NCI-H128 (cell line): ENCODE data around the gene RALGPS2.
"Not testable (repeated sequence)": the region's sequence is repeated elsewhere in the genome, so short reads cannot be mapped to it uniquely, and the experiment has no call there.

Source experiments
- DNase-seq: peaks from one replicate; lab custom pipeline; 2025; ENCODE audit not compliant: unreplicated experiment; lab: John Stamatoyannopoulos, UW

Gene RALGPS2

DNA sequence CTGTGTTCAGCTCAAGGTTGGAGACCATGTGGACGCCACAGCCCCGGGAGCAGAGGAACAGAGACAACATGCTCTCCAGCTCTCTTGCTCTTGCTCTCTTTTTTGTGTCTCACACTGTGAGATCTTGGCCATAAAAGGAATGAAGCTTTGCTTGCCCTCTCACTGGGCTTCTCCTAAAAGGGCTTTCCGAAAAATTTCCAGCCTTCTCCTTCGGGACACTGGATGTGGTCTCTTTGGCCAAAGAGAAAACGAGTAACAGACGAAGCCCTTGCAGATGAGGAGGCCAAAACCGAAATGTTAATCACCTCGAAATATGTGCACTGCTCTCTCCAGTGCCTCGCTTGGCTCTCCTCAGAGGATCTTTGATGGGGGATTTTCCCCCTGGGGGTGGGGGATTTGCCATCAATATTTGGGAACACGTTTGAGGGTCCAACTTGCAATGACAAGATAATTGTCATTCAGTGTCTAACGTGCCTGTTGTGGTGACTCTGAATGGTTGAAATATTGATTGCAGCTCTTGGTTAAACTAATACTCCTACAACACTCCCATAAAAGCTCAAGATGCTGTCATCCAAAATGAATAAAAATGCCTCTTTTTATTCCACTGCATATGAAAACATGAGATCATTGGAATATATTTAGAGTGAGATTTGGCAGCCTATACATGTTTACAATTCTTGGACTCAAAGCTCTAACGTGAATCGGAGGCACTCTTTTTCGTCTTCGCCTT lies 214.5 kb downstream of the RALGPS2 start:
- no peak for DNase-seq

DNA sequence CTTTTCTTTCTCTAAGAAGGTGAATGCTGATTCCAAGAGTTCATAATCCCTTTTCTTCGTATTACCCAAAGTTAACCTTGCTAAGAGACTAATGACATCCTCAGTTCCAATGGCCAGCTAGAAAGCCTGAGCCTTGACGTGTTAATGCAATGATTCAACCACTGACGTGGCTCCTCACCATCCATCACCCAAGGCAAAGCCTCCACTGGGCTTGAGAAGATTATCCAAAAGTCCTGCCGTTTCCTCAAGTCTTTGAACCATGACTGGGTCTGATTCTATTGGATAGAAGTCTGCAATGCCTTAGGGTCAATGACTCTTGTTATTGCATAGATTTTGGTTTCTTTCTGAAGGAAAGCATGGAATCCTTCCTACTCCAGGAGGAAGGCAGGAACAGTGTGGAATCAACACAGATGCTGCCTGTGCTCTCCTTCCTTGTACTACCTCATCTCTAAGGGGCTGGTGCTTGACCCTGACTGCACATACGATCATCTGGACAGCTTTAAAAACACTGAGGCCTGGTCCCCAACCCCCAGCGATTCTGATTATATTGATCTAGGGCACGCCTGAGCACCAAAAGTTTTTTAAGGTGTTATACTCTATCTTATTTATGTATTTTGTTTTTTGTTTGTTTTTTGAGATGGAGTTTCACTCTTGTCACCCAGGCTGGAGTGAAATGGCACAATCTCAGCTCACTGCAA lies 215.2 kb downstream of the RALGPS2 start:
- no peak for DNase-seq

DNA sequence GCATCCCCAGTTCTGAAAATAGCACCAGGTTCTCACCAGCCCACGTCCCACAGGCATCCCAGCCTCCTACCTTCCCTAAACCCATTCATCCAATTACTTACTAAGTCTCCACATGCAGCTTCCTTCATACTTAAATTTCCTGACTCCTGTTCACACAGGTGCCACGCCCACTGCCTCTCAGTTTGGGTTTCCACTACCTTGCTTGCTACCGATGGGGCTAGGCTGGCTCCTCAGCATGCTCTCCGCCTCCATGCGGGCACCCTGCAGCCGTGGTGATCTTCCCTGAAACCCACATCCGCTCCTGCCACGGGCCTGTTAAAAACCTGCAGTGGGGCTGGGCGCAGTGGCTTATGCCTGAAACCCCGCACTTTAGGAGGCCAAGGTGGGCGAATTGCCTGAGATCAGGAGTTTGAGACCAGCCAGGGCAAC lies 216.2 kb downstream of the RALGPS2 start:
- no peak for DNase-seq

DNA sequence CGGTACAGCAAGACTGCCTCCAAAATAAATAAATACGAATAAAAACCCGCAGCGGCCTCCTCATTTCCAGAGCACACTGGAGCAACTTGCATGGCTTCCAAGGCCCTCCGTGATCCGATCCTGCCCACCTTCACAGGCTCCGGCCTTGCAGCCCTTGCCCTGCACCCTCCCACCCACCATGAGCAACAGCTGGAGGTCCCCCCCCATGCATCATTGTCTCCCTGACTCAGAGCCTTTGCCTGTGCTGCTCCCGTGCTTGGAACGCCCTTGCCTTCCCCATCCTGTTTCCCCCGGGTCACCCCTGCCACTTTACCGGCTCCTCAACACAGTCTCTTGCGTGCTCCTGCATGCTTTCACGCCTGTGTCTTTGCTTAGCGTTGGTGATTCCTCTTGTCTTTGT lies 216.8 kb downstream of the RALGPS2 start:
- DNase-seq: no peak

DNA sequence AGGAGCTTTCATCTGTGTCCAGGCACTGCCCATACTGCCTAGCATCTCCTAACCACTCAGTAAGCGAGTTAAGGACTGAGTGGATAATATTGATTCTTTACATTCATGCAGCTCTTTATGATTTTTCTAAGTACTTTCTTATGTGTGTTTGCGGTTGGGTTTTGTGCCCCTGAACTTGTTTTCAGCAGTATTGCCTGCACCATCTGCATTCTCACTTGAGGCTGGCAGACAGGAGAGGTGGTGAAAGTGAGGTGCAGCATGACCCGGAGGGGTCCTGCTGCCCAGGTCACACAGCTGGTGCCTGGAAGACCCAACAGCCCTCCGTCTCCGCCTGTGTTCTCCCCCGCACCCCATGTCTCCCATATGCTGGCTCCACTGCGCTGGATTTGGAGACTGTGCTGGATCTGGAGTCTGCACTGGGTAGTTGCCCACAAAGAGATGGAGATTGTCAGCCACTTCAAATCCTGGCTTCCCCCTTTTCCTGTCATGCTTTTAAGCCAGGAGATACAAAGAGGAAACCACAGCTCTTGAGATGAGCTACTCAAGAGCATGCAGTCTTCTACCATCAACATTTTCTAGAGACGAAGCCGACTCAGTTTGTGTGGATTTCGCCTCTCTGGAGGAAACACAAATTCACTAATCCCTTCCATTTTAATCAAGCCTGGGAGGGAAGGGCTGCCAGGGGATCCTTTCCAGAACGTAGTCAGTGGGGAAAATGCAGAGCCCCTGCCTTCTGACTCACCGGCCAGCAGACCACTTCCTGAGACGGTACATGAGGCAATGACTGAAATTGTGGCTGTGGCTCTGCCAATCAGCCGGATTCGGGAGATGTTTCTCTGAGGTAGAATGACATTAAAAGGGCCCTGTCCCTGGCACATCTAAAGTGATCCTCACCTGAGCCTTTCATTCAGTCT lies 217.5 kb downstream of the RALGPS2 start:
- DNase-seq: no peak

DNA sequence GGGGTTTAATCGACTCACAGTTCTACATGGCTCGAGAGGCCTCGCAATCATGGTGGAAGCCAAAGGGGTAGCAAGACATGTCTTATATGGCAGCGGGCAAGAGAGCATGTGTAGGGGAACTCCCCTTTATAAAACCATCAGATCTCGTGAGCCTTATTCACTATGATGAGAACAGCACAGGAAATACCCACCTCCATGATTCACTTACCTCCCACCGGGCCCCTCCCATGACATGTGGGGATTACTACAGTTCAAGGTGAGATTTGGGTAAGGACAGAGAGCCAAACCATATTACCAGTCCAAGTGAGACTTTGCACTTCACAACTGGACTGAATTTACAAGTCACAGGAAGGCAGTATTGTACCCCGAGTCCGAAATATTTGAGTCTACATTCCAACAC lies 219.7 kb downstream of the RALGPS2 start:
- DNase-seq: no peak

DNA sequence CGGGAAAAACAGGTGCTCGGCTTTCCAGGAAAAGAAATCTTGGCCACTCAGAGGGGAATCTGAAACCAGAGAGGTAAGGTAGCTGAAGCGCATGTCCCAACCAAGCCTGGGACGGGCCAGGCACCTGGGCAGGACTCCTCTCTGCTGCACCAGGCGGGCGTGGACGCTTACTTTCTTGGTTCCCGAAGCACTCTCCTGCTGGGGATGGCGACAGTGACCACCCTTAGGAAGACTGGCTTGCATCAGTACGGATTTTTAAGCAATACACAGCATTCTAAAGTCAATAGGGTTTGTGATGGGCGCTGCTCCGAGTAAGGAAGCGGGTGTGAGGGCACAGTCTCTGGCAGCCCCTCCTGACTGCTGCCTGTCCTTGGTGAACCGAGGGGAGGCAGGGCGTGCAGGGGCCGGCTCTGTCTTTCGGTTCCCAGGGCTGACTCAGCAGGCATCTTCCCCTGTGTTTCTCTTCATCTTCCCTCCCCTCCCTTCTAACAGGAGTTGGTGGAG lies 220.8 kb downstream of the RALGPS2 start:
- no peak for DNase-seq

DNA sequence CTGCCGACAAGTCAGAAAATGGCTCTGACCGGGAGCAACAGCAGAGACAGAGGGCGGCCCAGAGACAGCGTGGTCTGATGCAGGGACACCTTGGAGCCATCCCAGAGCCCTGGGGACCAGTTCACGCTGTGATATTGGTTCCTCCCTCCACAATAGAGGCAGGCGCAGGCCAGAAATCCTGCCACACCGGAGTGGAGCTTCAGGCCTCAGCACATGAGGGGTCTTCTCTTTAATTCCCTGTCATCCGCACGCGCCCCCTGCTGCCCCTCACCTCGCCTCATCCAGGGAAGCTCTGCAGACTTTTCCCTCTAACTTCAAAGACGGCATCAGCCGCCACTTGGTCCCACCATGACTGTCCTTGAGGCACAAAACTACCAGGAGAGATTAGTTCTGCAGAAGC lies 221.4 kb downstream of the RALGPS2 start:
- DNase-seq: no peak

DNA sequence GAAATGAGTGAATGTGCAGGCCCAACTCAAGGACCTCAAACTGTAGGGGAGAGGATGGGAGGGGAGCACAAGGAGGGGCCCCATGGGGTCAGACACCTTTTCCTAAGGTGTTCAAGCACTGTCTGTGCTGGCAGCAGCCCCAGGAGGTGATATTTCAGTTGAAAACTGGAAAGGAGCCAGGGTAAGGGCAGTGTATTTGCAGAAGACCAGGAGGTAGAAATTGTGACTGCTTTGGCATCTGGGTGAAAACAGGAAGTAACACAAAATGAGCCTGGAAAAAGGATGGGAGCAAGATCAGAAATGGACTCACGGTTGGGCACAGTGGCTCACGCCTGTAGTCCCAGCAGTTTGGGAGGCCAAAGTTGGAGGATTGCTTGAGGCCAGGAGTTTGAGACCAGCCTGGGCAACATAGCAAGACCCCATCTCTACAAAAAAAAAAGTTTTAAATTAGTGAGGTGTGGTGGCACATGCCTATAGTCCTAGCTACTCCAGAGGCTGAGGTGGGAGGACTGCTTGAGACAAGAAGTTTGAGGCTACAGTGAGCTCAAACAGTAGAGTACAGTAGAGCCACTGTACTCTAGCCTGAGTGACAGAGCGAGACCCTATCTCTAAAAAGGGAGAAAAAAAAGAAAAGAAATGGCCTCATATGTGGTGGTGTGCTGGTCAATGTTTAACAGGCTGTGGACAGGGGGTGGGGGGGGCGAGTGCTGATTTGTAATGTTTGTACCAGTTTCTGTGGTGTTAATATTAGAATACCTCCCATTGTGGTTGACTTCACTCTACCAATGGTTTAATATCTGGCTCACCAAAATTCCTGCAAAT lies 222.0 kb downstream of the RALGPS2 start:
- no peak for DNase-seq

DNA sequence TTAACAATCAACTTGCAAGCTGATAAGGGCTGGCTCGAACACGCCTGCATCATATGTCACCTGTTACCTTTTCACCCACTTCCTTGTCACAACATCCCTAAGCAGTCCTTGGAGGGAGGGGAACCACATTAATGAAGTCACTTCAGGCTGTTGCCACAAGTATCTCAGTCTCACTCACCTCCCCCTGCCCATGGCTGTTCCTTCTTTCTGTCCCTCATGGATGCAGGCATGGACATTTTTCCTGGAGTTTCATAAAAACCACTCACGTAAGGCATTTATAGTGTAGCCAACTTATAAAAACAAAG lies 222.6 kb downstream of the RALGPS2 start:
- DNase-seq: no peak

DNA sequence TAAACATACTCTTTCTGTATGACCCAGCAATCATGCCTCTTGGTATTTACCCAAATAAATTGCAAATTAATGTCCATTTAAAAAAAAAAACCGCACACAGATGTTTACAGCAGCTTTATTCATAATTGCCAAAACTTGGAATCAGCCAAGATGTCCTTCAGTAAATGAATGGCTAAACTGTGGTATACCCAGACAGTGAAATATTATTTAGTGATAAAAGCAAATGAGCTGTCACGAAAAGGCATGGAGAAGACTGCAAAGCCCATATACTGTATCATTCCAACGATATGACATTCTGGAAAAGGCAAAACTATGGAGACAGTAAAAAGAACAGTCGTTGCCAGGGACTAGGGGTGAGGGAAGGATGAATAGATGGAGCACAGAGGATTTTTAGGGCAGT lies 223.6 kb downstream of the RALGPS2 start:
- no peak for DNase-seq

DNA sequence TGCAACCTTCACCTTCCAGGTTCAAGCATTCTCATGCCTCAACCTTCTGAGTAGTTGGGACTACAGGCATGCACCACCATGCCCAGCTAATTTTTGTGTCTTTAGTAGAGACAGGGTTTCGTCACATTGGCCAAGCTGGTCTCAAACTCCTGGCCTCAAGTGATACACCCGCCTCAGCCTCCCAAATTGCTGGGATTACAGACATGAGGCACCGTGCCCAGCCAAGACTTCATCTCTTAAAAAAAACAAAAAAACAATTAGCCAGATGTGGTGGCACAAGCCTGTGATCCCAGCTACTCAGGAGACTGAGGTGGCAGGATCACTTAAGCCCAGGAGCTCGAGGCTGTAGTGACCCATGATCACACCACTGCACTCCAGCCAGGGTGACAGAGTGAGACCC lies 224.8 kb downstream of the RALGPS2 start:
- not testable (repeated sequence) for DNase-seq

DNA sequence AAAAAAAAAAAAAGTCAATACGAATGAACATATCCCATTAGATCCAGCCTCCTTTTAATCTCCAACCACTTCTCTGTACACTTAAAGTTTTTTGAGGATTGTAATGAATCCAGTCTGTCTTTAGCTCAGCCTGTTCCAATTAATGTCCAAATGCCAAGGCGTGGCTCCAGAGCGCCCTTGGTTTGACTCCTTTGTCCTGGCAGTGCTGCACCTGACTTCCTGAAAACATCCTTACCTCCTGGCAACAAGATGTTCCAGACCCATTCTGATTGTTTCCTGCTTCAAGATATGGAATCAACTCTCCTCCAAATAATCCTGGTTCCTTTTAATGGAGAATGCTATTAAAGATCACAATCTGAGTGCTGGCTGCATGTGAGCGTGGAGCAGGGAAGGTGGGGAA lies 226.6 kb downstream of the RALGPS2 start:
- DNase-seq: no peak

DNA sequence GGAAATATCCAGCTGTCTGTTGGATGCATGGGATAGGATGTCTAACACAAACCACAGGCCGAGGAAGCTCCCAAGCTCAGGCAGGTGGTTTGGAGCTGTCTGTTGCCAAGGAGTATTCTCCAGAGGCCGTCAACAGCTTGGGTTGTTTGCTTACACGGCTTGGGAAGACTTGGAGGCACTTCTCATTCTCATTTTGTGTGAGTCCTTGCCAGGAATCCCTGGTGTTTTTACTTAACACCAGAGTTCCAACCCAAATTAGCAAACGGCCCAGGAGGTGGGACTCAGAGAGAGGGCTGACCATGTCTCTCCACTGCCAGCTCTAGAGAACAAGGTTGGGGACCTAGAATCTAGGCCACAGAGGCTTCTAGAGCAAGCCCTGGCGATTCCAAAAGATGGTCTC lies 228.0 kb downstream of the RALGPS2 start:
- no peak for DNase-seq

DNA sequence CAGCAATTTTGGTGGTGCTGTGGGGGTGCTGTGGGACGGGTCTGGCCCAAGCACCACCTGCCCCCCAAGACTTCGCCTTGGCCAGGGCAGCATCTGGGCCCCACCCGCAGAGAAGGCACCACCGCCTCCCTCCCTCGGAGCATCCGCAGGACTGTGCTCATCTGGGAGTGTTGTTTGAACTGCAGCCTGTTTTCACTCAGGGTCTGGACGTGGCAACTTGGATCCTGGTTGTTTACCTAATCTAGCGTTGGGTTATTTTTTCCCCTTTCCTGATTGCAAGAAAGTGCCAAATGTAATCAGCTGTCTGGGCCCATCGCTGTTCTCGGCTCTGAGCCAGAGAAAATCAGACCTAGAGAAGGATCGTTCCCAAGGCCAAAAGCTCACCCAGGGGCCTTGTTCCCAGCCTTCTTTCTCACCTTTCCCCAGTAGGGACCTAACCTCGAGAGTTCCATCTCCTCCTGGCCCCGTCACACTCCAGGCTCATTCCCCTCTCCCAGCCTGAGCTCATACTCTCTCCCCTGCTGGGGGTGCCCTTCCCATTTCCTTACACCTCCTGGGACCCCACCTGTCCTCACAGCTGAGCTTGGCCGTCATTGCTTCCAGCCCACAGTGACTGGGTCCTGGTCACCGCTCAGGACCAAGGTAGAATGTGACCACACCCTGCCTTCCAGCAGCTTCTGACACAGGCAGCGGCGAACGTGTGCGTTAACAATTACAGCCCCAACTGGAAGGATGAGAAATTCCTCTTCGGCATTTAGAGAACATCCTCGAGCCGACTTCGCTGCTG lies 228.7 kb downstream of the RALGPS2 start:
- no peak for DNase-seq

DNA sequence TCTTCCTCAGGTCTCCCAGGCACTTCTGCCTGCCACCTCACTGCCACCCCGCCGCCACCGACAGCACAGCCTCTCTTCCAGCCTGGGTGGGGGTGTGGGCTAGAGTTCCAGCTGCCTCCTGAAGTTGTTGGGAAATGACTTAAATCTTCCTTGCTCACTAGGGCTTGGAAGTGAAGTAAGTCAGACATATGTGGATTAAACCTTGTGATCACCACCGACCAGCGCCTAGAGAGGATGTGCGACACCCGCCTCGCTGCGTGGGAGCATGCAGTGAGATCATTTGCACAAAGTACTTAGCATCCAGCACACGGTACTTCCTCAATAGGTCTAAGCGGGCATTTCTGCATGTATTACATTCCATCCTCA lies 229.3 kb downstream of the RALGPS2 start:
- no peak for DNase-seq

DNA sequence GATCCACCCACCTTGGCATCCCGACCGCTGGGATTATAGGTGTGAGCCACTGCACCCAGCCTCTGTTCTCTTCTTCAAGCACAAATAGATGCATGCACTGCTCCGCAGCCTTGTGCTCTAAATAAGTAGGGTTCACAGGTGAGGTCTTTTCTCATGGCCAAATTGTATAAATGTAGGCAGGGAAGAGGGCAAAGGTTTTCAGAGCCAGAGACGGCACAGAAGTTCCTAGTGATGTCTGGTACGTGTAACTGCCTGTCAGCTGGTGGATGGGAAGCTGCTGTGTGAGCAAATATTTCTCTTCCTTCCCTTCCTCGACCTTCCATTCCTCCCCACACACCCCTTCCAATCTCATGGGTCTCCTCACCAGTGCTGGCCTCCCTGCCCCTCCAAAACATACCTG lies 229.9 kb downstream of the RALGPS2 start:
- DNase-seq: no peak

DNA sequence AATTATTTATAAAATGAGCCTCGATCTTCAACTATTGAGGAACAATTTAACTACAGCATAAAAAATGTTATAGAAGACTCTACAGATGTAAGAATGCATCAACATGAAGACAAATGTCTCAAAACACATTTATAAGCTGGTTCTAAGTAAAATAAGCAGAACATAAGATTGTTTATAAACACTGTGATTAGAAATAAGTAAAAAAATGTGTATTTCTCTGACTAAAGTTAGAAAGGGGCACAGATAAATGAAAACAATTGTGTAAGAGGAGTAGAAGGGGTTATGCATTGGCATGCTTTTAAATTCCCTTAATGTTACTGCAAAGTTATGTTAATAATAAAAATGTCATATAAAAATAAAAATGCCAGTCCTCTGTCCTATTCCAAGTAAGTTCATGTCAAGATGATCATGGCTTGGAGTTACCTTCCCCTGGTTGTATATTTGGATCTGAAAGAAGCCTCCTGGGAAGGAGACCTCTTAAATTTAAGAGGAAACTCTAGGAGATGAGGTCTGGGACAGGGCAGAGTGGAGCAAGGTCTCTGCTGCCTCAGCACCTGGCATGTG lies 230.4 kb downstream of the RALGPS2 start:
- no peak for DNase-seq

DNA sequence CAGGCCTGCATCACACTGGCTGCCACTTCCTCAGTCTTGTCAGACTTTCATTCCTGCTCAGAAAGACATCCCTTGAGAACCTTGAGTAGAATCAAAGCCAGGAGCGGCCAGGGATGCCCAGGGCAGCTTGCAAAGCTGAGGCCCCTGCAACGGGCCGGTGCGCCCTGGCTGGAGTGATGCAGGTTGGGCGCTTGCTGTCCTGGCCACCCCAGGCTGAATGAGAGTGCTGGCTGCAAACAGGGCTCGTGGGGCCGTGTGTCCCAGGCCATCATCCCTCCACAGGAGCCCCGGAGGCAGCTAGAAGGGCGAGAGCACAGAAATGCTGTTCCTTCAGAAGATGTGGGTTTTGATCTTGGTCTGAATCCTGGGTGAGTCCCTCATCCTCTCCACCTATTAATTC lies 233.4 kb downstream of the RALGPS2 start:
- DNase-seq: no peak
